GM21723 (cell line): Measurements from ENCODE around the gene APOM.

Experiments
- ATAC-seq: cut with Tn5 transposase; IDR thresholded peaks from one replicate; pipeline ENCODE4 v1.9.1; 2021; ENCODE audit warnings: mild to moderate bottlenecking, moderate library complexity; ENCODE audit not compliant: unreplicated experiment

The APOM gene

DNA sequence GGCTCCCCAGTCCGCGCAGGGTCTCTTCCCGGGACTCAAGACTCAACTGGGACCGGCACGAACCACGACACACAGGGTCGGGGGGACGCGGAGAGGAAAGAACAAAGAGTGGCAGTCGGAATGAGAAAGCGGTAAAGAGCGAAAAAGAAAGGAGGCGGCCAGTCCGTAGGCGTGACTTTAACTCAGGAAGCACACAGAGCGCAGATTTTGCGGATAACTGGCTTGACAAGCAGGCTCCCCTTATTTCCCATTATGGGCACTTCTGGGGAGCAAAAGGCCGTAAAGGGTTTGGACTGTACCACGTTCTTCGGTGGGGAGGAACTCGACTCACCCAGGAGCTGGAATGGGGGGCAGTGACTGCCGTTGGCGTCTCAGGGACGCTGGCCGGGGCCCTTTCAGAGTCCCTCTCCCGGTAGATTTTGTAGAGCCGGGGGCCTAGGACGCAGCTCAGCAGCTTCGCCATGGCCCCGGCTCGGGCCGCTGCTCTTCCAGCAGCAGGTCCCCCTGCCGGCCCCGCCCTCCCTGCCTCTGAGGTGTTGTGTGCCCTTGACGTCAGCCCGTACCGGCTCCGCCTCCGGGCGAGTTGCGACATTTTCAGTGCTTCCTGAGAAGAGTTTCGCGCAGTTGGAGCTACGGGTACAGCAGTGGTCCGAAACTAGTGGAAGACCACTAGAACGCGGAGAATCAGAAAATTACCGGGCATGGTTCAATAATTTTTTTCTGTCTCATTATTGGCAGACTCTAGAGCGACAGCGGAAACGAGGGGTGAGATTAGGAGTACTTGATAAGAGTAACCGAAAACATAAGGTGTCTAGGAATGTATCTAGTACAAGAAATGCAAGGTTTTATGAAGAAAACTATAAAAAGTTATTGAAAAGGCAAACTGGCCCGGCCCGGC is 47.4 kb downstream of the APOM start, which contains the start of gene ABHD16A:
Gene ABHD16A (minus strand): TSS at position 506 of the 898 bp plus-strand sequence. CDS start 43 bp downstream, at position 463.
- peak; percentile 87 for ATAC-seq

DNA sequence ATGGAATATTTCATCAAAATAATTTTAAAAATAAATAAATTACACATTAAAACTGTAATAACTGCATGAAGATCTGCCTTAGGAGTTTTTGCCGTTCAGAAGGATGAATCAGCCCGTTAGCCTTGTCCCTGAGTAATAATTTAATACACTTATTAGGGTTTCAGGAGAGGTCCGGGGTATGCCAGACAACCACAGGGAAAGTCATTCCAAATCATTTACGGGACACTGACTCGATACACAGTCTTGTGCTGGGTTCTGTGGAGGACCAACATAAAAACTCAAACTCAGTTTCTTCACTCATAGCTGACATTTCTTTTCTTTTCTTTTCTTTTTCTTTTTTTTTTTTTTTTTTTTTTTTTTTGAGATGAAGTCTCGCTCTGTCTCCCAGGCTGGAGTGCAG is 50.2 kb downstream of the APOM start:
- ATAC-seq: no peak

DNA sequence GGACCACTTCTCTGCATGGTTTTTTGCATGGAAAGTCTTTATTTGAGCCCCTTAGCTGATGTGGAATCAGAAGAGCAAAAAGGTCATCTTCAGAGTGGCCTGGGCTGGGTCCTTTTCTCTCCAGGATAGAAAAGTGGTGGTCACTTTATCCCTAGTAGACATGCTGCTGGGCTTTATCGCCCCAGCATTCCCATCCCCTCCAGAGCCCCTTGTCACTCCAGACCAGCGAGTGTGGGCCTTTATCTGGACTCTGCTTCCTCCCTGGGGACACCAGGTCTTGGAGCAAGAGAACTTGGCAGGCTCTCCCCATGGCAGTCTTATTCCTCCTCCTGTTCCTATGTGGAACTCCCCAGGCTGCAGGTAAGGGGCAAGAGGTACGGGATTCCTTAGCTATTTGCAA is 50.9 kb downstream of the APOM start, which contains the start of gene LY6G6F:
Gene LY6G6F (plus strand): TSS at position 268 of the 400 bp plus-strand sequence. CDS start 41 bp downstream, at position 309.
- no peak for ATAC-seq

DNA sequence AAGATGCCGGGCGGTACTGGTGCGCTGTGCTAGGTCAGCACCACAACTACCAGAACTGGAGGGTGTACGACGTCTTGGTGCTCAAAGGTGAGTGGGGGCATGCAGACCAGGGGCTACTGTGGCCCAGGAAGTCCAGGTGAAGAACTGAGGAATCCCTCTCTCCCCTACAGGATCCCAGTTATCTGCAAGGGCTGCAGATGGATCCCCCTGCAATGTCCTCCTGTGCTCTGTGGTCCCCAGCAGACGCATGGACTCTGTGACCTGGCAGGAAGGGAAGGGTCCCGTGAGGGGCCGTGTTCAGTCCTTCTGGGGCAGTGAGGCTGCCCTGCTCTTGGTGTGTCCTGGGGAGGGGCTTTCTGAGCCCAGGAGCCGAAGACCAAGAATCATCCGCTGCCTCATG is 52.0 kb downstream of the APOM start:
- ATAC-seq: no peak
